Activated T-helper 2 cell treated with anti-CD3 and anti-CD28 coated beads, Interferon-gamma antibody, Interleukin-2, Interleukin-4, amounts not matched to agents 10 μg/mL and 5 μg/mL and 100 μg/mL, durations not matched to agents 14 hours and 24 hours and 36 hours (primary cell): ENCODE results near the gene NUDCD3. TPM values are rescaled to one million over a fixed set of nuclear protein-coding genes. Genes with fewer than 3 reads are reported as not detected.

Source experiments
- DNase-seq: peaks from one replicate; pipeline ENCODE4 v3.0.0; 2021; ENCODE audit warnings: low spot score
- H3K27ac Mint-ChIP-seq: one replicate; pipeline ENCODE4 v1.8.0; 2021; ENCODE audit warnings: mixed read lengths
- H3K27me3 Mint-ChIP-seq: one replicate; pipeline ENCODE4 v1.8.0; 2021; ENCODE audit warnings: low read depth, mixed read lengths
- H3K36me3 Mint-ChIP-seq: one replicate; pipeline ENCODE4 v1.8.0; 2021; ENCODE audit warnings: low read depth, mixed read lengths
- H3K4me1 Mint-ChIP-seq: one replicate; pipeline ENCODE4 v1.8.0; 2021; ENCODE audit warnings: low read depth, mixed read lengths
- H3K4me3 Mint-ChIP-seq: one replicate; pipeline ENCODE4 v1.8.0; 2021; ENCODE audit warnings: low read depth, mild to moderate bottlenecking, moderate library complexity, mixed read lengths
- H3K9me3 Mint-ChIP-seq: one replicate; pipeline ENCODE4 v1.8.0; 2021; ENCODE audit warnings: mixed read lengths
- intact Hi-C: fragments of 100-400 bp; cut with micrococcal nuclease; formaldehyde crosslinking; loops from one replicate; pipeline ENCODE4 v1.15.1; 2023
- total RNA-seq: library from RNA; stranded (reverse); gene quantifications from 2 replicates; pipeline ENCODE4 v1.2.3, GENCODE V29; 2022

NUDCD3 gene
- total RNA-seq, 1 donor from 2014 or later: 86.8 TPM

- no peak for DNase-seq
- Mint-ChIP-seq H3K4me1 (no peaks in the 10 kb centered on the region), H3K9me3 (no peaks in the 10 kb centered on the region), H3K27me3 (no peaks in the 10 kb centered on the region), H3K4me3 (no peak overlapping the region), H3K36me3 (peaks cover 15% of the 10 kb centered on the region), H3K27ac (no peak overlapping the region)
- intact Hi-C loops: no loop called here
Measured at GRCh38 chr7:44396496-44396895, 94.0 kb downstream of the NUDCD3 start.

GRCh38 chr7:44395067-44395466, 95.4 kb downstream of the NUDCD3 start:
- no peak overlapping the region for H3K4me3 Mint-ChIP-seq
- intact Hi-C loops: no loop called here
- peaks cover 25% of the 10 kb centered on the region for H3K36me3 Mint-ChIP-seq
- no peak overlapping the region for H3K27ac Mint-ChIP-seq
- no peaks in the 10 kb centered on the region for H3K9me3 Mint-ChIP-seq
- no peaks in the 10 kb centered on the region for H3K4me1 Mint-ChIP-seq
- H3K27me3 Mint-ChIP-seq: no peaks in the 10 kb centered on the region
- DNase-seq: no peak

GRCh38 chr7:44394636-44395035, 95.8 kb downstream of the NUDCD3 start:
- no peak for DNase-seq
- Mint-ChIP-seq H3K9me3 (no peaks in the 10 kb centered on the region), H3K4me1 (no peaks in the 10 kb centered on the region), H3K36me3 (peaks cover 27% of the 10 kb centered on the region), H3K27me3 (no peaks in the 10 kb centered on the region), H3K27ac (no peak overlapping the region), H3K4me3 (no peak overlapping the region)
- intact Hi-C loops: no loop called here

- Mint-ChIP-seq H3K36me3 (peaks cover 24% of the 10 kb centered on the region), H3K9me3 (no peaks in the 10 kb centered on the region), H3K27ac (no peak overlapping the region), H3K4me3 (no peak overlapping the region), H3K27me3 (no peaks in the 10 kb centered on the region), H3K4me1 (no peaks in the 10 kb centered on the region)
- intact Hi-C loops: no loop called here
- DNase-seq: no peak
Measured at GRCh38 chr7:44394112-44394447, 96.4 kb downstream of the NUDCD3 start.

- H3K27me3 Mint-ChIP-seq: no peaks in the 10 kb centered on the region
- DNase-seq: no peak
Measured at GRCh38 chr7:44393238-44394111, 97.0 kb downstream of the NUDCD3 start.

GRCh38 chr7:44392618-44393010, 97.8 kb downstream of the NUDCD3 start:
- H3K27me3 Mint-ChIP-seq: no peaks in the 10 kb centered on the region
- H3K27ac Mint-ChIP-seq: no peak overlapping the region
- H3K4me1 Mint-ChIP-seq: no peaks in the 10 kb centered on the region
- H3K4me3 Mint-ChIP-seq: no peak overlapping the region
- intact Hi-C loops: no loop called here
- peaks cover 30% of the 10 kb centered on the region for H3K36me3 Mint-ChIP-seq
- DNase-seq: no peak
- no peaks in the 10 kb centered on the region for H3K9me3 Mint-ChIP-seq

More at GRCh38 chr7:44393238-44394111, 97.0 kb downstream of the NUDCD3 start:
- H3K4me1 Mint-ChIP-seq: no peaks in the 10 kb centered on the region
- H3K27ac Mint-ChIP-seq: no peak overlapping the region
- no peaks in the 10 kb centered on the region for H3K9me3 Mint-ChIP-seq
- no peak overlapping the region for H3K4me3 Mint-ChIP-seq
- H3K36me3 Mint-ChIP-seq: peaks cover 24% of the 10 kb centered on the region
- intact Hi-C loops: no loop called here

- Mint-ChIP-seq H3K9me3 (no peaks in the 10 kb centered on the region), H3K36me3 (peaks cover 31% of the 10 kb centered on the region), H3K27me3 (no peaks in the 10 kb centered on the region), H3K4me3 (no peak overlapping the region), H3K27ac (no peak overlapping the region), H3K4me1 (no peaks in the 10 kb centered on the region)
- DNase-seq: no peak
- intact Hi-C loops: no loop called here
Measured at GRCh38 chr7:44391746-44392617, 98.5 kb downstream of the NUDCD3 start.

- DNase-seq: no peak
- no peak overlapping the region for H3K27ac Mint-ChIP-seq
- peaks cover 28% of the 10 kb centered on the region for H3K36me3 Mint-ChIP-seq
- H3K27me3 Mint-ChIP-seq: no peaks in the 10 kb centered on the region
- H3K9me3 Mint-ChIP-seq: no peaks in the 10 kb centered on the region
- intact Hi-C loops: no loop called here
- no peak overlapping the region for H3K4me3 Mint-ChIP-seq
- no peaks in the 10 kb centered on the region for H3K4me1 Mint-ChIP-seq
Measured at GRCh38 chr7:44391171-44391570, 99.3 kb downstream of the NUDCD3 start.

GRCh38 chr7:44390701-44391100, 99.8 kb downstream of the NUDCD3 start:
- Mint-ChIP-seq H3K9me3 (no peaks in the 10 kb centered on the region), H3K27ac (no peak overlapping the region), H3K36me3 (peaks cover 28% of the 10 kb centered on the region), H3K4me3 (no peak overlapping the region), H3K27me3 (no peaks in the 10 kb centered on the region), H3K4me1 (no peaks in the 10 kb centered on the region)
- no peak for DNase-seq
- intact Hi-C loops: no loop called here

GRCh38 chr7:44388089-44388970, 102.1 kb downstream of the NUDCD3 start:
- no peaks in the 10 kb centered on the region for H3K4me1 Mint-ChIP-seq
- H3K4me3 Mint-ChIP-seq: no peak overlapping the region
- H3K27me3 Mint-ChIP-seq: no peaks in the 10 kb centered on the region
- intact Hi-C loops: no loop called here
- no peak overlapping the region for H3K27ac Mint-ChIP-seq
- DNase-seq: no peak
- no peaks in the 10 kb centered on the region for H3K9me3 Mint-ChIP-seq
- H3K36me3 Mint-ChIP-seq: peaks cover 35% of the 10 kb centered on the region

- Mint-ChIP-seq H3K36me3 (peaks cover 35% of the 10 kb centered on the region), H3K4me3 (no peak overlapping the region), H3K27me3 (no peaks in the 10 kb centered on the region), H3K27ac (no peak overlapping the region), H3K9me3 (no peaks in the 10 kb centered on the region), H3K4me1 (no peaks in the 10 kb centered on the region)
- intact Hi-C loops: no loop called here
- DNase-seq: no peak
Measured at GRCh38 chr7:44387389-44387788, 103.1 kb downstream of the NUDCD3 start.

- H3K36me3 Mint-ChIP-seq: peaks cover 33% of the 10 kb centered on the region
- H3K4me1 Mint-ChIP-seq: no peaks in the 10 kb centered on the region
- H3K9me3 Mint-ChIP-seq: no peaks in the 10 kb centered on the region
- no peak overlapping the region for H3K4me3 Mint-ChIP-seq
- intact Hi-C loops: no loop called here
- no peak overlapping the region for H3K27ac Mint-ChIP-seq
- DNase-seq: no peak
- no peaks in the 10 kb centered on the region for H3K27me3 Mint-ChIP-seq
Measured at GRCh38 chr7:44386139-44386913, 104.1 kb downstream of the NUDCD3 start.
